ENCODE data around the gene CALM1.

CALM1 gene

GRCh38 chr14:90381011-90381786 lies 15.6 kb upstream of the CALM1 start:
- H3K27me3 ChIP-seq (ENCODE audit: low read length): no peaks in the 10 kb centered on the region
- no peak overlapping the region for H3K27ac ChIP-seq (ENCODE audit: low read depth, low read length)
- H2AFZ ChIP-seq (ENCODE audit: low read depth, low read length, severe bottlenecking): no peak overlapping the region
- H3K9me2 ChIP-seq (replicated peaks; ENCODE audit: insufficient read depth, low read length): no peaks in the 10 kb centered on the region
- no peaks in the 10 kb centered on the region for H3K79me2 ChIP-seq (ENCODE audit: insufficient read depth, low read length)
- TF ChIP-seq CTCF (IDR thresholded peaks at IDR 0.05; ENCODE audit: insufficient read depth, low read length, poor library complexity, severe bottlenecking): no peak
- no peak for TF ChIP-seq EZH2phosphoT487 (conservative IDR thresholded peaks at IDR 0.05; ENCODE audit: low read length)
- H4K20me1 ChIP-seq (ENCODE audit: low read depth, low read length): no peaks in the 10 kb centered on the region
- no peaks in the 10 kb centered on the region for H3K36me3 ChIP-seq (ENCODE audit: low read length)
- no peak overlapping the region for H3K4me3 ChIP-seq (ENCODE audit: insufficient read depth, low read length, poor library complexity, severe bottlenecking)
- no peaks in the 10 kb centered on the region for H3K9me3 ChIP-seq (ENCODE audit: insufficient read depth, low read length)
- no peak overlapping the region for H3K4me2 ChIP-seq (ENCODE audit: low read depth, low read length, poor library complexity, severe bottlenecking)
- H3K9ac ChIP-seq (ENCODE audit: low read length): no peak overlapping the region
- peaks cover 17% of the 10 kb centered on the region for H3F3A ChIP-seq (ENCODE audit: insufficient read depth)

- Histone ChIP-seq H2AFZ (ENCODE audit: low read depth, low read length, severe bottlenecking) (peak overlapping the region; percentile 95), H3K4me3 (ENCODE audit: insufficient read depth, low read length, poor library complexity, severe bottlenecking) (peak overlapping the region; percentile 87), H3K9me3 (ENCODE audit: insufficient read depth, low read length) (no peaks in the 10 kb centered on the region), H3K9ac (ENCODE audit: low read length) (peak overlapping the region; percentile 79), H4K20me1 (ENCODE audit: low read depth, low read length) (no peaks in the 10 kb centered on the region), H3K9me2 (replicated peaks; ENCODE audit: insufficient read depth, low read length) (no peaks in the 10 kb centered on the region), H3F3A (ENCODE audit: insufficient read depth) (peaks cover 17% of the 10 kb centered on the region), H3K27ac (ENCODE audit: low read depth, low read length) (no peak overlapping the region), H3K36me3 (ENCODE audit: low read length) (no peaks in the 10 kb centered on the region), H3K79me2 (ENCODE audit: insufficient read depth, low read length) (no peaks in the 10 kb centered on the region), H3K27me3 (ENCODE audit: low read length) (no peaks in the 10 kb centered on the region), H3K4me2 (ENCODE audit: low read depth, low read length, poor library complexity, severe bottlenecking) (peak overlapping the region; percentile 75)
- TF ChIP-seq EZH2phosphoT487 (conservative IDR thresholded peaks at IDR 0.05; ENCODE audit: low read length): no peak
- TF ChIP-seq CTCF (IDR thresholded peaks at IDR 0.05; ENCODE audit: insufficient read depth, low read length, poor library complexity, severe bottlenecking): no peak
Observed at GRCh38 chr14:90381999-90382451, 14.8 kb upstream of the CALM1 start.

GRCh38 chr14:90382491-90383125 lies 14.2 kb upstream of the CALM1 start:
- no peaks in the 10 kb centered on the region for H3K9me3 ChIP-seq (ENCODE audit: insufficient read depth, low read length)
- H3K27ac ChIP-seq (ENCODE audit: low read depth, low read length): peak overlapping the region; percentile 72
- H3K27me3 ChIP-seq (ENCODE audit: low read length): no peaks in the 10 kb centered on the region
- H3F3A ChIP-seq (ENCODE audit: insufficient read depth): peaks cover 17% of the 10 kb centered on the region
- peak overlapping the region; percentile 79 for H3K9ac ChIP-seq (ENCODE audit: low read length)
- no peaks in the 10 kb centered on the region for H3K79me2 ChIP-seq (ENCODE audit: insufficient read depth, low read length)
- H2AFZ ChIP-seq (ENCODE audit: low read depth, low read length, severe bottlenecking): peak overlapping the region; percentile 95
- no peak for TF ChIP-seq CTCF (IDR thresholded peaks at IDR 0.05; ENCODE audit: insufficient read depth, low read length, poor library complexity, severe bottlenecking)
- no peak for TF ChIP-seq EZH2phosphoT487 (conservative IDR thresholded peaks at IDR 0.05; ENCODE audit: low read length)
- no peaks in the 10 kb centered on the region for H4K20me1 ChIP-seq (ENCODE audit: low read depth, low read length)
- no peaks in the 10 kb centered on the region for H3K9me2 ChIP-seq (replicated peaks; ENCODE audit: insufficient read depth, low read length)
- peak overlapping the region; percentile 87 for H3K4me3 ChIP-seq (ENCODE audit: insufficient read depth, low read length, poor library complexity, severe bottlenecking)
- peak overlapping the region; percentile 75 for H3K4me2 ChIP-seq (ENCODE audit: low read depth, low read length, poor library complexity, severe bottlenecking)
- no peaks in the 10 kb centered on the region for H3K36me3 ChIP-seq (ENCODE audit: low read length)
